G401.6 (cell line): ENCODE measurements around the gene SMAD5.

Experiments
- FAIRE-seq: peaks from 2 replicates; lab custom pipeline; 2012; peaks lifted over from hg19 to GRCh38; lab: Jason Lieb, UNC

SMAD5 gene

GRCh38 chr5:136157514-136157913 lies 24.9 kb downstream of the SMAD5 start:
- FAIRE-seq, result no peak

- no peak for FAIRE-seq
These were observed 26.8 kb downstream of the SMAD5 start for GRCh38 chr5:136159457-136159856.

- no peak for FAIRE-seq
These were observed 29.4 kb downstream of the SMAD5 start for GRCh38 chr5:136162008-136162407.

- no peak for FAIRE-seq
These were observed 31.6 kb downstream of the SMAD5 start for GRCh38 chr5:136164226-136164625.

- FAIRE-seq, result no peak
These were observed 34.3 kb downstream of the SMAD5 start for GRCh38 chr5:136166909-136167308.

- FAIRE-seq, result no peak
These were observed 36.6 kb downstream of the SMAD5 start for GRCh38 chr5:136169218-136169617.

- peak; percentile 91 for FAIRE-seq
These were observed 41.5 kb downstream of the SMAD5 start for GRCh38 chr5:136174021-136174659.

- FAIRE-seq, result no peak
These were observed 50.0 kb downstream of the SMAD5 start for GRCh38 chr5:136182618-136183017.

- FAIRE-seq, result no peak
These were observed 53.5 kb downstream of the SMAD5 start for GRCh38 chr5:136185974-136186665.

GRCh38 chr5:136186796-136187195 lies 54.2 kb downstream of the SMAD5 start:
- no peak for FAIRE-seq

- FAIRE-seq, result no peak
These were observed 56.2 kb downstream of the SMAD5 start for GRCh38 chr5:136188859-136189258.

- FAIRE-seq, result no peak
These were observed 57.6 kb downstream of the SMAD5 start for GRCh38 chr5:136190091-136190720.

GRCh38 chr5:136190904-136191303 lies 58.3 kb downstream of the SMAD5 start:
- FAIRE-seq, result no peak

- no peak for FAIRE-seq
These were observed 58.8 kb downstream of the SMAD5 start for GRCh38 chr5:136191304-136192014.

- FAIRE-seq, result no peak
These were observed 59.4 kb downstream of the SMAD5 start for GRCh38 chr5:136192015-136192525.

- no peak for FAIRE-seq
These were observed 60.1 kb downstream of the SMAD5 start, which contains the start of gene SMIM32 for GRCh38 chr5:136192526-136193321. SMIM32 (minus strand) TSS chr5:136193162; CDS start chr5:136192524, 638 bp downstream.

GRCh38 chr5:136193322-136193935 lies 60.8 kb downstream of the SMAD5 start:
- FAIRE-seq, result no peak

- no peak for FAIRE-seq
These were observed 61.9 kb downstream of the SMAD5 start for GRCh38 chr5:136194576-136194975.

- FAIRE-seq, result no peak
These were observed 63.6 kb downstream of the SMAD5 start for GRCh38 chr5:136195971-136196820.

GRCh38 chr5:136197462-136198142 lies 65.0 kb downstream of the SMAD5 start:
- FAIRE-seq, result no peak
